GM18873 (cell line): ENCODE measurements around the gene LLGL1.

ENCODE experiments used
- ATAC-seq: cut with Tn5 transposase; IDR thresholded peaks from one replicate; pipeline ENCODE4 v1.9.1; 2021; ENCODE audit warnings: mild to moderate bottlenecking, moderate library complexity, moderate number of reproducible peaks; ENCODE audit not compliant: unreplicated experiment, low FRiP score

The LLGL1 gene

DNA sequence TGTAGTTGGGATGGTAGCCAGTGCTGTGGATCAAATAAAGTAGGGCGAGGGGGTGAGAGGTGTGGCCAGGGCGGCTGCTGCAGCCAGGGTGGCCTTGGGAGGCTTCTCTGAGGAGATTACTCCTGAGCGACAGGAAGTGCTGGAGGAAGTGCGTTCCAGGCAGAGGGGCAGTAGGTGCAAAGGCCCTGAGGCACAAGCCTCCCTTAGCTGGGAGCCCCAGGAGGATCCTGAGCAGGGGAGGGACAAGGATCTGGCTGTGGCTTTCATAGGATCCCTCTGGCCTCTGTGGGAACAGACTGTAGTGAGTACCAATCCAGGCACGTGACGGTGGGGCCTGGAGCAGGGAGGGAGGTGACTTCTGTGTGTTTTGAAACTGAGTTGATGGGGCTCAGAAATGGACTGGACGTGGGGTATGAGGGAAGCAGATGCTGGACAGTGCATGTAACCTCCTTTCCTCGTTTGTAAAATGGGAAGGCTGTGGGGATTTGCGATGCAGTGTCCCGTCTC lies 2.8 kb downstream of the LLGL1 start:
- ATAC-seq, result no peak

DNA sequence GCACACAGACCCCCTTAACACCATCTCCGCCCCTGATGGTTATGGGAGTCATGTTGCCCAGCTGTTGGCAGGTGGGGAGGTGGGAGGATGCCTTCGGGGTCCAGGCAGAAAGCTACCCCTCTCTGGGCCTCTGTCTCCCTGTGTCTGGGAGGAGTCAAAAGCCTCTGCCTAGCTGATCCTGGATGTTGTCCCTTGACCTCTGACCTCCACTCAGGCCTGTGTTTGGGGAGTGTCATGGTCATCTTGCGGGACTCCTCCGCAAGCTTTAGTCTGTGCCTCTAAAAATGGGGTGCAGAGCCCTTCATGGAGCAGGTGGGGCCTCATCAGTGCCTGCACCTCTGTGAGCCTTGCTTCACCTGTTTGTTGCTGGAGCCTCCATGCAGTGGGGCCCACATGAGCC lies 3.8 kb downstream of the LLGL1 start:
- ATAC-seq, result no peak

DNA sequence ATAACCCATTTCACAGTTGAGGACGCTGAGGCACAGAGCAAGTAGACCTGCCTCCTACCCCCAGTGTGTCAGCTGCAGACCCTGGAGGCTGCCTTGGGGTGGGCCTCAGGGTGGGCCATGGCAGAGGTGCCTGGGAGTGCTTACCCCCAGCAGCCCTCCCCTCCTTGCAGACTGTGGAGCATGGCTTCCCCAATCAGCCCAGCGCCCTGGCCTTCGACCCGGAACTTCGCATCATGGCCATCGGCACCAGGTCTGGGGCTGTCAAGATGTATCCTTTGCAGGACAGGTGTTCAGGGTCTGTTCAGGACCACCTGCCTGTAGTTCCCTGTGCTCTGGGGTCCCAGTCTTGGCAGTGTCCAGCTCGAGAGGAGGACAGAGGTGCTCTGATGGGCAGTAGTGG lies 4.3 kb downstream of the LLGL1 start:
- no peak for ATAC-seq

DNA sequence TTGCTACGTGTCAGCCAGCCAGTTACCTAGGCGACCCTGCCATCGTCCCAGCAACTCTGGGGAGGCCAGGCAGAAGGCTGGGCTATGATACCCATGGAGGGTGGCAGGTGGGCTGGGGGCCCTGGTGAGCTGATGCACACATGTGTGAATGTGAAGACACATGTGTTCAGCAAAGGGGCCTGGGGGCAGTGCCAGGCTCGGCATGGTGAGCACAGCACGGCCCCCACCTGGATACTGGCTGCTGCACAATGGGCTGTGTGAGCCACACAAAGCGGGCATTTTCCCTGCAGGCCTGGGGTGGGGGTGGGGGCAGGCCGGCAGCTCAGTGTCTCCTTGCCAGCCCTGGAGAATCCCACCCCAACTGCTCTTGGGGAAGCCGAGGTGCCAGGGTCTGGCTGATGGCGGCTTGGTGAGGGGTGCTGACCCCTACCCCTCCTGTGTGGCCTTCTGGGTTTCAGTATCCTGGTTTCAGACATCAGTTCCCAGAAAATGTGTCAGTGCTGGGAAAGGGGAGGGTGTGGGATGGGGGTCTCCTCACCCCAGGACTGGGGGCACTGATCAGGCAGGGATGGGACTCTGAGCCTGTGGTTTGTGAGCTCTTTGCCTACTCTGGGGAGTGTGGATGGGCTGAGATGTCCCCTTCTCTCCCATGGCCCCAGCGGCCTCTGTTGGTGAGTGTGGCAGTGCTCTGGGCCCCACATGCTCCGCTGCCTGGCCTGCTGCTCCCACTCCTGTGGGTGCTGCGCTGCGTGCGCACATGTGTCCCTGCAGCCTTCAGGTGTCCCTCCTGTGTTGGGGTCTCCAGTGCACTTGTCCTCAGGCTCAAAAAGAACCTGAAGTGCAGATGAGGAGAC lies 5.1 kb downstream of the LLGL1 start:
- ATAC-seq, result no peak

DNA sequence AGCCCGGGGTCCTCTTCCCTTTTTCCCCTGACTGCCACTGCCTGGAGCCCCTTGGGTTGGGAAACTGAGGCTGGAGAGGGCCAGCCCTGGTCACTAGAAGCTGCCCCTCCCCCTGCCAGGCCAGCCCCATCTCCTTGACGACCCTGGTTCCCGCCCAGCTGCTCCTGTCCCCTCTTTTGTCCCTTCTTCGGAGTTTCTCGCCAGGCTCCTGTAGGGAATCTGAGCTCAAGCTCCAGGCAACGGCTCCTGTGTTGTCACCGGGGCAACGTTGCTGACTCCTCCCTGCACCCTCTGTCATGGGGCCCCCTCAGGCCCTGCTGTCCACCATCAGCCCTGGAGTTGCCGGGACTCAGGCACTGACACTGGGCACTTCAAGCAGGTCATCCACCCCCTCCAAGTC lies 5.7 kb downstream of the LLGL1 start:
- ATAC-seq, result no peak

DNA sequence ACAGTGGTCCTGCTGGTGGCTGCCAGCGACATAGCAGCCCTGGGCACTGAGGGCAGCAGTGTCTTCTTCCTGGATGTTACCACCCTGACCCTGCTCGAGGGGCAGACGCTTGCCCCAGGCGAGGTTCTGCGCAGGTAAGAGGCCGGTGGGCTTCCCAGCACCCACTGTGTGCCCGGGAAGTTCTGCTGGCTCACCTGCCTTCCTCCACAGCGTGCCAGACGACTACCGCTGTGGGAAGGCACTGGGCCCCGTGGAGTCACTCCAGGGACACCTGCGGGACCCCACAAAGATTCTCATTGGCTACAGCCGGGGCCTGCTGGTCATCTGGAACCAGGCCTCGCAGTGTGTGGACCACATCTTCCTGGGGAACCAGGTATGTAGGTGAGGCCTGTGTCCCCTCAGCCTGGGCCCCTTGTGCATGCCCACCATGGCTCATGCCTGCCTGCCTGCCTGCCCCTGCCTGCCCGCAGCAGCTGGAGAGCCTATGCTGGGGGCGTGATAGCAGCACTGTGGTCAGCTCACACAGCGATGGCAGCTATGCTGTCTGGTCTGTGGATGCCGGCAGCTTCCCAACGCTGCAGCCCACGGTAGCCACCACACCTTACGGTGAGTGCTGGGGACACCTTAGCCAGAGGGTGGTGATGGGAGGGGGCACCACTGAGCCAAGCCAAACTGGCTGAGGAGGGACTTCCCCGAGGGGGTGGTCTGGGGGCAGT lies 8.5 kb downstream of the LLGL1 start:
- no peak for ATAC-seq

DNA sequence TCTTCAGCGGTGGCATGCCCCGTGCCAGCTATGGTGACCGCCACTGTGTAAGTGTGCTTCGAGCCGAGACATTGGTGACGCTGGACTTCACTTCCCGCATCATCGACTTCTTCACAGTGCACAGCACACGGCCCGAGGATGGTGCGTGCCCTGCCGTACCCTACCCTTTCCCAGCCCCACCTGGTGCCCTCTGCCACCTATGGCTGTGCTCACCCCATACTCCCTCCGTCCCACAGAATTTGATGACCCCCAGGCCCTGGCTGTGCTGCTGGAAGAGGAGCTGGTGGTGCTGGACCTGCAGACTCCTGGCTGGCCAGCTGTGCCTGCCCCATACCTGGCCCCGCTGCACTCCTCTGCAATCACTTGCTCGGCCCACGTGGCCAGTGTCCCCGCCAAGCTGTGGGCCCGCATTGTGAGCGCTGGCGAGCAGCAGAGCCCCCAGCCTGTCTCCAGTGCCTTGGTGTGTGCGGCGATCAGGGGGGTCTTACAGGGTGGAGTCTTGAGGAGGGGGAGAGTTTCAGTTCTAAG lies 9.5 kb downstream of the LLGL1 start:
- ATAC-seq, result no peak

DNA sequence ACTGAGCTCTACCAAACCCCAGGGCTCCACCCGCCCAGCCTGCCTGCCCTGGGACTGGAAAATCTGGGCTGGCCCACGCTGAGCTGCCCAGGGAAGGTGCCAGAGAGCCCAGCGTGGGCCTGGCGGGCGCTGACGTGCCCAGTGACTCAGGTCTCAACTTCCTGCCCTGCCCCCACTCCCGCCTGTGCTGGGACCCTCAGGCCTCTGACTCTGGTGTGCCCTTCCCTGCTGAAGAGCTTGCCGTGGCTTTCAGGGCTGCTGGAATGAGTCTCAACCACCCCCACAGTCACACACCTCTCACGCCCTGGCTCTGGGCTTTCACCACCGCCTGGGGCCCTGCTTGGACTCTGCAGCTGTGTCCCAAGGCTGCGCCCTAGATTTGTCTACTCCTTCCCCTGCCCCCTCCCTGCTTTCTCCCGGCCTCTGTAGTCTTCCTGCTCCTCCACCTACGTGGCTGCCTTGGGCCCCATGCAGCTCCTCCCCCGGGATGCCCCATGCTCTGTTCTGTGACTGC lies 10.4 kb downstream of the LLGL1 start:
- ATAC-seq, result no peak

DNA sequence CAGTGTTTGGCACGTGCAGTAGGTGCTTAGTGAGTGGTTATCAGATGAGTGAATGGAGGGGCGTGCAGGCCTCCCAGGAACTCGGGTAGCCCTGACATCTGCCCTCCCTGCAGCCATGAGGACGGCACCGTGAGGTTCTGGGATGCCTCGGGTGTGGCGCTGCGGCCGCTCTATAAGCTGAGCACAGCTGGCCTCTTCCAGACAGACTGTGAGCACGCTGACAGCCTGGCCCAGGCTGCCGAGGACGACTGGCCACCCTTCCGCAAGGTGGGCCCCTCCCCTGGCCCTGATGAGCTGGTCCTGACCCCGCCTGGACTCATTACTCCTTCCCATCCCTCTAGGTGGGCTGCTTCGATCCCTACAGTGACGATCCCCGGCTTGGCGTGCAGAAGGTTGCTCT lies 11.1 kb downstream of the LLGL1 start:
- ATAC-seq, result no peak

DNA sequence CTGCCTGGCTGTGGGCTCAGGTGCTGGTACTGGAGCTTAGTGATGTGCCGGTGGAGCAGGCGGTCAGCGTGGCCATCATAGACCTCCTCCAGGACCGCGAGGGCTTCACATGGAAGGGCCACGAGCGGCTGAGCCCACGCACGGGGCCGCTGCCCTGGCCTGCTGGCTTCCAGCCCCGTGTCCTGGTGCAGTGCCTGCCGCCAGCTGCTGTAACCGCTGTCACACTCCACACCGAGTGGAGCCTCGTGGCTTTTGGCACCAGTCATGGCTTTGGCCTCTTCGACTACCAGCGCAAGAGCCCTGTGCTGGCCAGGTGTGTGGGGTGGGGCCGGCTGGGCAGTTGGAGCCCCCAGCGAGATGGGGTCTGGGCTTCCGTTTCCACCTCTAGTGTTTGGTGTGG lies 12.0 kb downstream of the LLGL1 start:
- no peak for ATAC-seq

DNA sequence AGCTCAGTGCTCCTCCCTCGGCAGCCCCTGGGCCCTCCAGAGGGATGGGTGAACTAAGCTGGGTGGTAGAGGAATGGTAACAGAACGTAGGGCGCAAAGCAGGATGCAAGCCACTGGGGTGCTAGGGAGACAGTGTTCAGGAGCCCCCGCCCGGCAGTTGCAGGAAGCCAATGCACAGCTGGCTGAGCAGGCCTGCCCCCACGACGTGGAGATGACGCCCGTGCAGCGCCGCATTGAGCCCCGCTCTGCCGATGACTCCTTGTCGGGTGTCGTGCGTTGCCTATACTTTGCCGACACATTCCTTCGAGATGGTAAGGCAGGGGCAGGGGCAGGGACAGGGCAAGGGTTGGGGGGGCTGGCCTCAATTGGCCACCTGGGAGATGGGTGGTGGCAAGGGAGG lies 12.9 kb downstream of the LLGL1 start:
- no peak for ATAC-seq

DNA sequence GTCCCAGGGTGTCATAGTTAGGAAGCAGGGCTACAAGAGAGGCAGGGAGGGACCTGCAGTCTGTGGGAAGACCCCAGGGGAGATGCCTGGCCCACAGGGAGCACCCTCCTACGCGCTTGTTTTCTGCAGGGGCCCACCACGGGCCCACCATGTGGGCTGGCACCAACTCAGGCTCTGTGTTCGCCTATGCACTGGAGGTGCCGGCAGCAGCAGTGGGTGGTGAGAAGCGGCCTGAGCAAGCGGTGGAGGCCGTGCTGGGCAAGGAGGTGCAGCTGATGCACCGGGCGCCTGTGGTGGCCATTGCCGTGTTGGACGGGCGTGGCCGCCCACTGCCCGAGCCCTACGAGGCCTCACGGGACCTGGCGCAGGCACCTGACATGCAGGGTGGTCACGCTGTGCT lies 15.0 kb downstream of the LLGL1 start:
- ATAC-seq, result no peak

DNA sequence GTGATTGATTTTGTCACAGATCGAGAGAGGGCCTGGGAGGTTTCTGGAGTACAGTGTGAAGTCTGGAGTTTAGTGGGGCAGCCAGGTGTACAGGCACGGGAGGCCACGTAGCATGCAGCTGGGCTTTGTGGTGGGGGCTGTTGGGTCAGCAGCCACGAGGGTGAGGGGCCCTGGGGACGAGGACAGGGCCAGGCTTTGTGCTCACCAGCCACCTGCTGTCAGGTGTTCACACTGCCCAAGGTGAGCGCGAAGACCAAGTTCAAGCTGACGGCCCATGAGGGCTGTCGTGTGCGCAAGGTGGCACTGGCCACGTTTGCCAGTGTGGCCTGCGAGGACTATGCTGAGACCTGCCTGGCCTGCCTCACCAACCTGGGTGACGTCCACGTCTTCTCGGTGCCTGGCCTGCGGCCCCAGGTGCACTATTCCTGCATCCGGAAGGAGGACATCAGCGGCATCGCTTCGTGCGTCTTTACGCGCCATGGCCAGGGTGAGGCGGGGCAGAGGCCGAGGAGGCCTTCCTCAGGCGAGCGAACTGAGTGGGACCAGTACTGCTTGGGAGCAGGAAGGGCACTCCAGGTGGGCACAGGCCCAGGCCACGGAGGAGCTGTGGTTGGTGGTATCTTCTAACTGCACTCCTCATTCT lies 15.9 kb downstream of the LLGL1 start:
- ATAC-seq, result no peak

DNA sequence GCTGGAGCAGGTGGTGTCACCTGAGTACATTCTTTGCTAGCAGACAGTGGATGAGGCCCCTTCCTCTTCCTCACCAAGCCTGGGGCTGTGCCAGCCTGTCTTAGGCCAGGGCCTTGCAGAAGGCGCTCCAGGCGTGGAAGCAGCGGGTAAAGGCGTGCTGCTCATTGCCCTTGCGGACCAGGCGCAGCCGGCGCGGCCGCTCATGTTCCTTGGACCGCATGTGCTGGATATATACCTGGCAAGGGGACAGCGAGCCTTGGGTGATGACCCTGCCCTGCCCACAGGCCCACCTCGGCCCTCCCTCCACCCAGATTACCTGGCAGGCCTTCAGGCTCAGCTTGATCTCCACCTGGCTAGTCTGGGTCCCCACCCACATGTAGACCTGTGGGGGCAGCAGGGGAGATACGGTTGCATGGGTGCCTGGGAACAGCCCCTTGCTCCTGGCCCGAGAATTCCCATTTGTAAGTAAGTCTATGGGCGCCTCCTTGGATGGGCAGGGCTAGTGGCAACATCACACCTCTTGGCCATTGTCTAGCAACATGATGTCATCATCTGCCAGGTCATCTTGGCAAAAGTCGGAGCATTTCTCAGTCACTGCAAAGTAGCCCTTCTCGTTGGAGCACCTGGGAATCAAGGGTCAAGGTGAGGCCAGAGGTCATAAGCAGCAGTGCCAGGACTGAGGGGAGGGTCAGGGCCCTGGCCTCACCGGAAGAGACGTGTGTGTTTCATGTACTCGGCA lies 19.8 kb downstream of the LLGL1 start:
- ATAC-seq, result no peak

DNA sequence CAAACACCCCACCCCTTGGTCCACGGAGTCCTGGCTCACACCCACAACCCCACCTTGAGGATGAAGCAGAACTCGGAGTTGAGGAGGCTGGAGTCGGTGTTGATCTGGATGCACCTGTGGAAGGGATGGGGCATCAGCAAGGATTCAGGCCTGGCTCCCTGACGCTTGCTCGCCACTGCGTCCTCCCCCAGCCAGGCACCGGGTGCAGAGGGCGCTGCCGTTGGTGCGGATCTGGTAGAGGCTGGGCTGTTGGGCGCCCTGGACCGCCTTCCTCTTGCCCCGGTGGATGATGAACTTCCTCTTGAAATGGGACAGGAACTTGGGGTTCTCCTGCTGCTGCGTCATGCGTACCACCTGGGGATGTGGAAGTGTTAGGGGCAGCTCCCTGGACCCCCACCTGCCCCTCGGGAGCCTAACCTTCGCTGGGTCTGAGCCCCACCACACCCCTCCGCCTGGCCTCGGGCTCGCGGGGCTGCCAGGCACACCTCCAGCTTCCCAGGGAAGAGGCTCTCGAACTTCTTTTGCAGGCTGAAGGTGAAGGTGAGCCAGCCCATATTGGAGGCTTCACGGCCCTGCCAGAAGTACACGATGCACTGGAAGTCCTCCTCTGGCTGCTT lies 20.8 kb downstream of the LLGL1 start:
- ATAC-seq, result no peak

DNA sequence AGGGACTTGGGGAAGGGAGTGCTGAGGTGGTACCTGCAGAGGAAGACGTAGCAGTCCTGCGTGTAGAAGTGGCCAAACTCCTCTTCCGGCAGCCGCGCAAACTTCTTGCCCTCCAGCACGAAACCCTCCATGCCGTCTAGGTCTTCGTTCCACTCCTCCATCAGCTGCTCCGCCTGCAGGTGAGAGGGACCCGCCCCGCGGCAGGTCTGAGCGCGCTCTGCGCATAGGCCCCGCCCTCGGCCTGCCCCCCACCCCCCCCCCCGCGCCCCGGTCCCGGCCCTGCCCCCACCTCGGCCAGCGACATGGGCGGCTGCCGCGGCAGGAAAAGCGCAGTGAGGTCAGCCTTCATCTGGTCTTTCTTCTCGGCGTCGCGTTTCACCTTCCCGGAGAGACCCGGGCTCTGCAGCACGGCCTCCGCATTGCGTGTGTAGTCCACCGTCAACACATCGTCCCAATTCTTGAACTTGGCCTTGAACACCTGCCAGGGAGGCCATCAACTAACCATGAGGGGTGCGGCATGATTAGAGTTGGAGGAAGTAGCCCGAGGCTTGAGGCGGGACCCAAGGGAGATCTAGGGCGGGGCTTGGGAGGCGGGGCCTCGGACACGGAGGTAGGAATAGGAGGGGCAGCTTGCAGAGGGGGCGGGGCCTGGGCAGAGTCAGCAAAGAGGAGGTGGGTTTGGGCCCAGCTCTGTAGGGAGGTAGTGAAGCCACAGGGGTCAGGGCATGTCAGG lies 21.6 kb downstream of the LLGL1 start:
- ATAC-seq, result no peak

DNA sequence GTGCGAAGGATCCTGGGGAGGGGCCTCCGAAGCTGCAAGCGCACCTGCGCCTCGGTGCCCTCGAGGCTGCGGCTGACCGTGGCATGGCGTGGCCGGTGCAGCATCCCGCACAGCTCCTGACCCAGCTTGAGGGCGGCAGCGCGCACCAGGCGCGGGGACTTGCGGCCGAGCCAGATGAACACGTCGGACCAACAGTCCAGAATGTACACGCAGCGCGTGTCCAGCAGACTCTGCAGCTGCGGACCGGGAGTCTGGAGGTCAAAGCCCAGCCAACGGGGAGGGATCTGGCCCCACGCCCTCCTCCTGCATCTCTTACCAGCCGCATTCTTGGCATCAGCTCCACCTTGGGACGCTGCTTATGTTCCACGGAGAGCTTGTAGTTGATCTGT lies 22.2 kb downstream of the LLGL1 start:
- ATAC-seq, result no peak

DNA sequence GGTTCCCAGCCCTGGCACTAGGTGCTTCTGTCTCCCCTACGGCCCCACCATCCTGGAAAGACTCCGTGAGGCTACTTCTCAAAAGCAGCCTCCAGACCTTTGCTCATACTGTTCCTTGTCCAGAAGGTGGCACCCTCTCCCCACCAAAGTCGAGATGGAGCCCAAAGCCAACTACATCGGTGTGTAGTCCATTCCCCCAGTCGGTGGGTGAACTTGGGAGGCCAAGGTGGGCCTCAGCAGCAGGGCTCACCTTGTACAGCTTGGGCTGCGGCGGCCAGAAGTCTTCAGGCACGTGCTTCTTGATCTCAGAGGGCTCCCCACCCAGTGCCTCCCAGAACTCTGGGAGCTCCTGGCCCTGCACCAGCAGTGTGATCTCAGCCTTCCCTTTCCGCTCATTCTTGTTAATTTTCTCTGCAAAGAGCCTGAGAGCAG lies 22.9 kb downstream of the LLGL1 start:
- ATAC-seq, result no peak

DNA sequence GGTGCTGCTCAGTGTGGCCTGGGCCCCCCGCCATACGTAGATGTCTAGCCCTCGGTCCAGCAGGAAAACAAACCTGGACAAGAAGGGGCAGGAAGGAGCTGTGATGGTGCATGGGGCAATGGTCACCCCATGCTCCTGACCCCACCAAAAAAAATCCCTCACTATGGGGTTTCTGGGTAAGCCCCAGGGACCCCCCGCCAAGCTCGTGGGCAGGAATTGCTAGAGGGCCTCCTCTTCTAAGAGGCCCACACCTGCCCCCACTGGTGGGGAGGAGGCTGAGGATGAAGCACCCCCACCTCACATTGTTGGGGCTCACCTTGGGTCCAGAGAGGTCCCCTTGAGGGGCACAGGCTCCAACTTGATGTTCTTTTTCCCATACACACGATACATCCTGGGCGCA lies 23.4 kb downstream of the LLGL1 start:
- no peak for ATAC-seq
